ENCODE measurements around the gene MYO5A. TPM values are rescaled to one million over a fixed set of nuclear protein-coding genes. Genes with fewer than 3 reads are reported as not detected.

MYO5A gene
- total and polyA plus RNA-seq, 9 of the 15 experiments (the other 6 are each of a cell fraction or from before 2014, with no cell fraction given): 0.03 to 0.82 (median 0.40) TPM

GRCh38 chr15:52303093-52303772, 225.4 kb downstream of the MYO5A start:
- CTCF ChIA-PET (ENCODE audit: low intra/inter-chr PET ratio): no interaction called here
- no peaks in the 10 kb centered on the region for H4K20me1 ChIP-seq (replicated peaks; ENCODE audit: control insufficient read depth, insufficient read depth, low read length)
- no peak overlapping the region for H2AFZ ChIP-seq (ENCODE audit: low read depth, low read length)
- in situ Hi-C loops (cut with MboI) (no loop called here), intact Hi-C loops (cut with micrococcal nuclease) (no loop called here)
- ATAC-seq (no peak), FAIRE-seq (no peak), DNase-seq (ENCODE audit: extremely low read depth in 1 of 4, low spot score in 3 of 4) (no peak)
- H3K79me2 ChIP-seq (ENCODE audit: control insufficient read depth, insufficient read depth, low read length): no peaks in the 10 kb centered on the region
- WGBS (ENCODE audit: insufficient coverage, low coverage, missing lambda C conversion rate): 2% methylated on average over 3 of the region's 3 CpGs
- no peak overlapping the region for H3K9ac ChIP-seq (ENCODE audit: insufficient read depth in 1 of 2, low read depth in 2 of 2, low read length in 2 of 2)
- H3K9me1 ChIP-seq (ENCODE audit: control insufficient read depth, insufficient read depth, low read length): no peaks in the 10 kb centered on the region
- H3K4me2 ChIP-seq (ENCODE audit: insufficient read depth, low read length): no peak overlapping the region
- no peak overlapping the region for H3K4me3 ChIP-seq
- H3K9me3 ChIP-seq (replicated peaks; ENCODE audit: control insufficient read depth, insufficient read depth, low read depth, low read length): no peaks in the 10 kb centered on the region
- H3K27ac ChIP-seq (ENCODE audit: extremely low read depth, low read depth, low read length): no peak overlapping the region
- peaks cover 0 to 3% of the 10 kb centered on the region in 2 experiments; a peak in 3 of 5 replicates for H3K27me3 ChIP-seq (ENCODE audit: control insufficient read depth in 2 of 2, insufficient read depth in 2 of 2, low read length in 2 of 2)
- POLR2A ChIA-PET: interaction anchor here (1.3 kb wide), 1 partner anchor 33 kb away, joined by 3 read pairs; no protein-coding TSS in a partner anchor
- H3K4me1 ChIP-seq (replicated peaks in 1 of 2; ENCODE audit: control insufficient read depth in 2 of 2, insufficient read depth in 2 of 2, low read length in 2 of 2): no peaks in the 10 kb centered on the region
- TF ChIP-seq EZH2 (IDR thresholded peaks at IDR 0.05; ENCODE audit: borderline replicate concordance, low read depth, low read length) (no peak), MLLT1 (IDR thresholded peaks at IDR 0.05) (no peak), UBTF (IDR thresholded peaks at IDR 0.05; ENCODE audit: borderline replicate concordance in 1 of 2, low read depth in 2 of 2, low read length in 2 of 2) (no peak), ZNF518B (CRISPR knock-in tag; IDR thresholded peaks at IDR 0.05) (no peak), STAG1 (CRISPR knock-in tag; IDR thresholded peaks at IDR 0.05; ENCODE audit: borderline replicate concordance) (no peak), MCM3 (IDR thresholded peaks at IDR 0.05) (no peak), MYNN (IDR thresholded peaks at IDR 0.05) (no peak), MYNN (CRISPR knock-in tag; IDR thresholded peaks at IDR 0.05) (no peak)
- BruUV-seq (replicated peaks): no TSS peak
- no peaks in the 10 kb centered on the region for H3K36me3 ChIP-seq (ENCODE audit: control insufficient read depth, insufficient read depth, low read length)

All from K562 (cell line).